GM12872 (cell line): ENCODE measurements around the gene DUOXA2.

Source experiments
- TF ChIP-seq, protein P1 (sequence below): IDR thresholded peaks from 3 replicates; pipeline ENCODE4 v1.5.1; 2011; ENCODE audit warnings: low read depth, mild to moderate bottlenecking, low read length, moderate library complexity; ENCODE audit not compliant: insufficient read depth

Gene DUOXA2

DNA sequence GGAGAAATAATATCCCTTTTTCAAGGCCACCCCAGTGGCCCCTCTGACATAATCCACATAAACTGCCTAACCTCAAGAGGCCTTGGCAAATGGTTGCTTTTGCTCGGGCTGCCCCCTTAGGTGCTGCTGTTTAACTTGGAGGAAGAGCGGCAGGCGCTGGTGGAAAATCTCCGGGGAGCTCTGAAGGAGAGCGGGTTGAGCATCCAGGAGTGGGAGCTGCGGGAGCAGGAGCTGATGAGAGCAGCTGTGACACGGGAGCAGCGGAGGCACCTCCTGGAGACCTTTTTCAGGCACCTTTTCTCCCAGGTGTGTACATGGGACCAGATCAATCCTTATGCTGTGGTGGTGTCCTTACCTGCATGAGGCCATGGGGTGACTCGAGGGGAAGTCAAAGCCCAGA is 30.6 kb downstream of the DUOXA2 start:
- TF ChIP-seq, protein P1, sequence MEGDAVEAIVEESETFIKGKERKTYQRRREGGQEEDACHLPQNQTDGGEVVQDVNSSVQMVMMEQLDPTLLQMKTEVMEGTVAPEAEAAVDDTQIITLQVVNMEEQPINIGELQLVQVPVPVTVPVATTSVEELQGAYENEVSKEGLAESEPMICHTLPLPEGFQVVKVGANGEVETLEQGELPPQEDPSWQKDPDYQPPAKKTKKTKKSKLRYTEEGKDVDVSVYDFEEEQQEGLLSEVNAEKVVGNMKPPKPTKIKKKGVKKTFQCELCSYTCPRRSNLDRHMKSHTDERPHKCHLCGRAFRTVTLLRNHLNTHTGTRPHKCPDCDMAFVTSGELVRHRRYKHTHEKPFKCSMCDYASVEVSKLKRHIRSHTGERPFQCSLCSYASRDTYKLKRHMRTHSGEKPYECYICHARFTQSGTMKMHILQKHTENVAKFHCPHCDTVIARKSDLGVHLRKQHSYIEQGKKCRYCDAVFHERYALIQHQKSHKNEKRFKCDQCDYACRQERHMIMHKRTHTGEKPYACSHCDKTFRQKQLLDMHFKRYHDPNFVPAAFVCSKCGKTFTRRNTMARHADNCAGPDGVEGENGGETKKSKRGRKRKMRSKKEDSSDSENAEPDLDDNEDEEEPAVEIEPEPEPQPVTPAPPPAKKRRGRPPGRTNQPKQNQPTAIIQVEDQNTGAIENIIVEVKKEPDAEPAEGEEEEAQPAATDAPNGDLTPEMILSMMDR: no peak

DNA sequence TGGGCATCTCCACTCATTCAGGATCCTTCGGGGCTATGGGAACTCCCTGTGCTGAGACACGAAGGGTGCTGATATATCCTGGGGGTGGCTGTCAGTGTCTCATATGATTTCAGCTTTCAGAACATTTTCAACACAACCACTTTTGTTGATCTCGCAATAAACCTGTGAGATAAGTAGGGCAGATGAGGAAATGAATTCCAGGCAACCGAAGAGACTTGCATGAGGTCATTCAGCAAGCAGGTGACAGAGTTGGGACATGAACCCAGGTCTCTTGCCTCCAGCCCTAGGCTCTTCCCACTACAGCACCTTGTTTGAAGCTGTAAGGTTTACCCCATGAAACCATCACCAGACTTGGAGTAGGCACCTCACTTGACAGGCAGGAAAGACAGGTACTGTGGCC is 32.3 kb downstream of the DUOXA2 start:
- TF ChIP-seq, protein P1: no peak

DNA sequence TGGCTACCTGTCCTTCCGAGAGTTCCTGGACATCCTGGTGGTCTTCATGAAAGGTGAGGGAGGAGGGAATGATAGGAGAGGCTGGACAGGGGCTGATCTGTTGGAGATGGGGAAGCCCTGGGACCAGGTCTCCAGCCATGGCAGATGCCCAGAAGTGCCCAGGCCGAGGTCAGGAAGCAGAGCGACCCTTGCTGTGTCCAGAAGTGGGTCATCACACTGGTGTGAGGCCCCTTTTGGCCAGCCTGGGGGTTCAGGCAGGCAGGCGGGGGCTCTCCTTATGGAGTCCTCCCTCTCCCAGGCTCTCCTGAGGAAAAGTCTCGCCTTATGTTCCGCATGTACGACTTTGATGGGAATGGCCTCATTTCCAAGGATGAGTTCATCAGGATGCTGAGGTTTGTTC is 33.5 kb downstream of the DUOXA2 start:
- TF ChIP-seq, protein P1: no peak

DNA sequence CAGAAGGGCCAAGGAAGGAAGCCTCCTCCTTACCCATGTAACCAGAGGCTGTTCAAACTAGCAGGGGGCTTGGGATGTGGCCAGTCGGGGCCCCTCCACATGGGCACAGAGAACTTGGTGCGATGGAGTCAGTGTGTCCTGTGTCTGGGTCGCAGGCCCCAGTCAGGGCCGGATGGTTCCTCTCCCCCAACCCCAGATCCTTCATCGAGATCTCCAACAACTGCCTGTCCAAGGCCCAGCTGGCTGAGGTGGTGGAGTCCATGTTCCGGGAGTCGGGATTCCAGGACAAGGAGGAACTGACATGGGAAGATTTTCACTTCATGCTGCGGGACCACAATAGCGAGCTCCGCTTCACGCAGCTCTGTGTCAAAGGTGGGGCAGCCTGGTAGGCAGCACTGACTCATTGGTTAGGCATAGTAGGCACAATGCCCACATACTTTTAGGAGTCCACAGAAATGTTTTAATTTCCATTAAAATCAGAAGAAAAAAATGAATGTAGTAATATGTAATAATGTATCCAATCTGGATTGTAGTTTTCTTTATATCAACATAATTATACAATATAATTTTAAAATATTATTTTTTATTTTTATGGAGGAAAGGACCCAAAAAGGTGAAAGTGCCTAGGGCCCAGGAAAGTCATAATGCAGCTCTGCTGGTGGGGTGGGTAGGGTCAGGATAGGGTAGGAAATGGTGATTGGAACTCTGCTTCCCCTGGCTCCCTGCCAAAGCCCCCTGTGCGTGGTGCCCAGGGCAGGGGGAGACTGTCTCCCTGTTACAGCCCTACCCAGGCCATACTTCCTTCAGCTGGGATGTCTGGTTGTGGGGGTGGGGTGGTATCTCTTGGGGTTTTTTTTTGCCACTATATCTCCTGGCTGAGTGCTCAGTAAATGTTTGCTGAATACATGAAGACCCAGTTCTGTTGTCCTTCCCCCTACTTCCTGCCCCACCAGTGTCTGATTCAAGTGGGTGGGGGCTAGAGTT is 34.2 kb downstream of the DUOXA2 start:
- TF ChIP-seq, protein P1: no peak

DNA sequence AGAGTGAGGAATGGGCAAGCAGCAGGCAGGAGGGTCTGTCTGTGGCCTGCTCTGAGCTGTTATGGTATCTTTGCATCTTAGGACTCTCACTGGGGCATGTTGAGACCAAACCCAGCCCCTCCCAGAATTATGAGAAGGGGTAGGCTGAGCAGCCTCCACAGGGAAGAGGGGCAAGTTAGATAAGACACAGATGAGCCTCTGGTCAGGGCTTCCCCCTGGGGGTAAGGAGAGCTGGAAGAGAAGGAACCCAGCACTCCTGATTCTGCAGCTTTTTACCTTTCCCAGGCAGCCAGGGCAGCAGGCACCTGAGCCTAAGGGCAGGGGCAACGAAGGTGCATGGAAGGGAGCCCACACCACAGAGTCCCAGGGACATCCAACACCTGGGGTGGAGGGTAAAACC is 34.9 kb downstream of the DUOXA2 start:
- TF ChIP-seq, protein P1: no peak

DNA sequence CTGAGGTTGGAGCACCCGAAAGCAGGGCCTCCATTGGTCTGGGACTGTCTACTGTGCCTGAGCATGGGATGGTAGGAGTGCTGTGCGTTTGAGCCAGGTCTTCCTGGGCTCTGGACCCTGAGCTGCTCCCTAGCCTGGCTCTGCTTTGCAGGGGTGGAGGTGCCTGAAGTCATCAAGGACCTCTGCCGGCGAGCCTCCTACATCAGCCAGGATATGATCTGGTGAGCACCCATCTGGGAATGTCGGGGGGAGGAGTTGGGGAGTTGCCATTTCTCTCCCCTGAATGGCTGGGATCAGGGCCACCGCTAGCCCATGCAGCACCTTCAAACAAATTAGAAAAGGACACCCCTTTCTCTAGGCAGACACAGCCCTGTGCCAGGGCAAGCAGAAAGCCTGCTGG is 36.4 kb downstream of the DUOXA2 start:
- TF ChIP-seq, protein P1: no peak

DNA sequence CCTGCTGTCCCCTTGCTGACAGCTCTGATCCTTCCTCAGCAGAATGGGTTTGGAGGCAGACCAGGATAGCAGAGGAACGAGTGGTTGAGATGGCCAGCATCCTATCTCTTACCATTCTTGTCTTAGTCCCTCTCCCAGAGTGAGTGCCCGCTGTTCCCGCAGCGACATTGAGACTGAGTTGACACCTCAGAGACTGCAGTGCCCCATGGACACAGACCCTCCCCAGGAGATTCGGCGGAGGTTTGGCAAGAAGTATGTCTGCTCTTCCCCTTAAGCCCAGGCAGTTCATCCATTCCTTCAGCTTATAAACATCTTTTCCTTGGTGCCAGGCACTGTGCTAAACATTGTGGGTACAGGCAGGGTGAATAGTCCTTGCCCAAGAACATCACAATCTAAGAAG is 36.9 kb downstream of the DUOXA2 start:
- TF ChIP-seq, protein P1: no peak
